H1 (cell line): ENCODE results near the gene CA5A.
"Not testable (repeated sequence)": the region's sequence is repeated elsewhere in the genome, so short reads cannot be mapped to it uniquely, and the experiment has no call there.

Source experiments
- GABPA ChIP-seq: IDR thresholded peaks from 2 replicates; pipeline ENCODE4 v1.6.1; 2011; ENCODE audit warnings: mild to moderate bottlenecking, low read length, moderate library complexity, borderline replicate concordance; ENCODE audit not compliant: insufficient read depth
- RXRA ChIP-seq: IDR thresholded peaks from 2 replicates; pipeline ENCODE4 v1.6.1; 2011; ENCODE audit warnings: low read depth, mild to moderate bottlenecking, low read length, moderate library complexity; ENCODE audit not compliant: insufficient read depth
- TF ChIP-seq, protein P1 (sequence below): fragments of 300-600 bp; sonication (generic); IDR thresholded peaks from 2 replicates; pipeline ENCODE4 v1.7.1; 2012; ENCODE audit warnings: low read length, moderate library complexity, mild to moderate bottlenecking, inconsistent platforms; ENCODE audit not compliant: insufficient replicate concordance

GRCh38 chr16:87885371-87885967 is 50.9 kb downstream of the CA5A start:
- TF ChIP-seq, protein P1, sequence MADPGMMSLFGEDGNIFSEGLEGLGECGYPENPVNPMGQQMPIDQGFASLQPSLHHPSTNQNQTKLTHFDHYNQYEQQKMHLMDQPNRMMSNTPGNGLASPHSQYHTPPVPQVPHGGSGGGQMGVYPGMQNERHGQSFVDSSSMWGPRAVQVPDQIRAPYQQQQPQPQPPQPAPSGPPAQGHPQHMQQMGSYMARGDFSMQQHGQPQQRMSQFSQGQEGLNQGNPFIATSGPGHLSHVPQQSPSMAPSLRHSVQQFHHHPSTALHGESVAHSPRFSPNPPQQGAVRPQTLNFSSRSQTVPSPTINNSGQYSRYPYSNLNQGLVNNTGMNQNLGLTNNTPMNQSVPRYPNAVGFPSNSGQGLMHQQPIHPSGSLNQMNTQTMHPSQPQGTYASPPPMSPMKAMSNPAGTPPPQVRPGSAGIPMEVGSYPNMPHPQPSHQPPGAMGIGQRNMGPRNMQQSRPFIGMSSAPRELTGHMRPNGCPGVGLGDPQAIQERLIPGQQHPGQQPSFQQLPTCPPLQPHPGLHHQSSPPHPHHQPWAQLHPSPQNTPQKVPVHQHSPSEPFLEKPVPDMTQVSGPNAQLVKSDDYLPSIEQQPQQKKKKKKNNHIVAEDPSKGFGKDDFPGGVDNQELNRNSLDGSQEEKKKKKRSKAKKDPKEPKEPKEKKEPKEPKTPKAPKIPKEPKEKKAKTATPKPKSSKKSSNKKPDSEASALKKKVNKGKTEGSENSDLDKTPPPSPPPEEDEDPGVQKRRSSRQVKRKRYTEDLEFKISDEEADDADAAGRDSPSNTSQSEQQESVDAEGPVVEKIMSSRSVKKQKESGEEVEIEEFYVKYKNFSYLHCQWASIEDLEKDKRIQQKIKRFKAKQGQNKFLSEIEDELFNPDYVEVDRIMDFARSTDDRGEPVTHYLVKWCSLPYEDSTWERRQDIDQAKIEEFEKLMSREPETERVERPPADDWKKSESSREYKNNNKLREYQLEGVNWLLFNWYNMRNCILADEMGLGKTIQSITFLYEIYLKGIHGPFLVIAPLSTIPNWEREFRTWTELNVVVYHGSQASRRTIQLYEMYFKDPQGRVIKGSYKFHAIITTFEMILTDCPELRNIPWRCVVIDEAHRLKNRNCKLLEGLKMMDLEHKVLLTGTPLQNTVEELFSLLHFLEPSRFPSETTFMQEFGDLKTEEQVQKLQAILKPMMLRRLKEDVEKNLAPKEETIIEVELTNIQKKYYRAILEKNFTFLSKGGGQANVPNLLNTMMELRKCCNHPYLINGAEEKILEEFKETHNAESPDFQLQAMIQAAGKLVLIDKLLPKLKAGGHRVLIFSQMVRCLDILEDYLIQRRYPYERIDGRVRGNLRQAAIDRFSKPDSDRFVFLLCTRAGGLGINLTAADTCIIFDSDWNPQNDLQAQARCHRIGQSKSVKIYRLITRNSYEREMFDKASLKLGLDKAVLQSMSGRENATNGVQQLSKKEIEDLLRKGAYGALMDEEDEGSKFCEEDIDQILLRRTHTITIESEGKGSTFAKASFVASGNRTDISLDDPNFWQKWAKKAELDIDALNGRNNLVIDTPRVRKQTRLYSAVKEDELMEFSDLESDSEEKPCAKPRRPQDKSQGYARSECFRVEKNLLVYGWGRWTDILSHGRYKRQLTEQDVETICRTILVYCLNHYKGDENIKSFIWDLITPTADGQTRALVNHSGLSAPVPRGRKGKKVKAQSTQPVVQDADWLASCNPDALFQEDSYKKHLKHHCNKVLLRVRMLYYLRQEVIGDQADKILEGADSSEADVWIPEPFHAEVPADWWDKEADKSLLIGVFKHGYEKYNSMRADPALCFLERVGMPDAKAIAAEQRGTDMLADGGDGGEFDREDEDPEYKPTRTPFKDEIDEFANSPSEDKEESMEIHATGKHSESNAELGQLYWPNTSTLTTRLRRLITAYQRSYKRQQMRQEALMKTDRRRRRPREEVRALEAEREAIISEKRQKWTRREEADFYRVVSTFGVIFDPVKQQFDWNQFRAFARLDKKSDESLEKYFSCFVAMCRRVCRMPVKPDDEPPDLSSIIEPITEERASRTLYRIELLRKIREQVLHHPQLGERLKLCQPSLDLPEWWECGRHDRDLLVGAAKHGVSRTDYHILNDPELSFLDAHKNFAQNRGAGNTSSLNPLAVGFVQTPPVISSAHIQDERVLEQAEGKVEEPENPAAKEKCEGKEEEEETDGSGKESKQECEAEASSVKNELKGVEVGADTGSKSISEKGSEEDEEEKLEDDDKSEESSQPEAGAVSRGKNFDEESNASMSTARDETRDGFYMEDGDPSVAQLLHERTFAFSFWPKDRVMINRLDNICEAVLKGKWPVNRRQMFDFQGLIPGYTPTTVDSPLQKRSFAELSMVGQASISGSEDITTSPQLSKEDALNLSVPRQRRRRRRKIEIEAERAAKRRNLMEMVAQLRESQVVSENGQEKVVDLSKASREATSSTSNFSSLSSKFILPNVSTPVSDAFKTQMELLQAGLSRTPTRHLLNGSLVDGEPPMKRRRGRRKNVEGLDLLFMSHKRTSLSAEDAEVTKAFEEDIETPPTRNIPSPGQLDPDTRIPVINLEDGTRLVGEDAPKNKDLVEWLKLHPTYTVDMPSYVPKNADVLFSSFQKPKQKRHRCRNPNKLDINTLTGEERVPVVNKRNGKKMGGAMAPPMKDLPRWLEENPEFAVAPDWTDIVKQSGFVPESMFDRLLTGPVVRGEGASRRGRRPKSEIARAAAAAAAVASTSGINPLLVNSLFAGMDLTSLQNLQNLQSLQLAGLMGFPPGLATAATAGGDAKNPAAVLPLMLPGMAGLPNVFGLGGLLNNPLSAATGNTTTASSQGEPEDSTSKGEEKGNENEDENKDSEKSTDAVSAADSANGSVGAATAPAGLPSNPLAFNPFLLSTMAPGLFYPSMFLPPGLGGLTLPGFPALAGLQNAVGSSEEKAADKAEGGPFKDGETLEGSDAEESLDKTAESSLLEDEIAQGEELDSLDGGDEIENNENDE: not testable (repeated sequence)
- TF ChIP-seq GABPA, RXRA: not testable (repeated sequence)
